Activated CD4-positive, alpha-beta T cell treated with anti-CD3 and anti-CD28 coated beads, Interleukin-2, amount 50 U/mL, for 48 hours (primary cell): ENCODE data around the gene DUSP5.
A peak's percentile ranks its signal among the peaks of the same experiment; 100 is the strongest.

Experiments
- DNase-seq, 2 experiments: peaks; one replicate each; pipeline ENCODE4 v3.0.0-alpha.2; 2020

The DUSP5 gene

DNA sequence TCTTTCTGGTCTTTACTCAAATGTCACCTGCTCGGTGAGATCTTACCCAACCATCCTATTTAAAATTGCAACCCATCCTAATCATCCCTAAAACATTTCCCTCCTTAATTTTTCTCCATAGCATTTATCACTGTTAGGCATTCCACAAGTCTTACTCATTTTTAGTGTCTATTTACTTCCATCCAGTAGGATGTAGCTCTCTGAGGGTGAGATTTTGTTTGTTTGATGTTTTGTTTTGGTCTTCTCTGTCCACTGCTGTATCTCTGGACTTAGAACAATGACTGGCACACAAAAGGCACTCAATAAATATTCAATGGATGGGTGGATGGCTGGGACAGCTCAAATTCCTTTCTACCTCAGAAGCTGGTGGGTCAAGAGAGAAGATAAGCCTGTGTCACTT, 15.8 kb upstream of the DUSP5 start:
- DNase-seq, result no peak

DNA sequence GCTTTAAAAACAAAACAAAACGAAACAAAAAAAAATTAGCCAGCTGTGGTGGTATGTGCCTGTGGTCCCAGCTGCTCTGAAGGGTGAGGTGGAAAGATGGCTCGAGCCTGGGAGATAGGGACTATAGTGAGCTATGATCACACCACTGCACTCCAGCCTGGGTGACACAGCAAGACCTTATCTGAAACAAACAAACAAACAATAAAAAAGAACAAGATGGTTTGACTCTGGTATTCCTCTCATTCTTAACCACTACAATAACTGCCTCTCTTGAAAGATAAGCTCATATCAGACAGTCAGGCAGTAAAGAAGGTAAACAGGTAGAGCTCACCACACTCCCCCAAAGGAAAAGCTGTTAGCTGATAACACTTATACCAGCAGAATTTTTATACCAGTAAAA, 14.1 kb upstream of the DUSP5 start:
- no peak for DNase-seq

GRCh38 chr10:110485541-110485940, 12.2 kb upstream of the DUSP5 start:
- no peak for DNase-seq

GRCh38 chr10:110486680-110487410, 10.9 kb upstream of the DUSP5 start:
- DNase-seq, result no peak

- no peak for DNase-seq
Measured at GRCh38 chr10:110487411-110488331, 10.0 kb upstream of the DUSP5 start.

GRCh38 chr10:110488332-110488681, 9.4 kb upstream of the DUSP5 start:
- no peak for DNase-seq

DNA sequence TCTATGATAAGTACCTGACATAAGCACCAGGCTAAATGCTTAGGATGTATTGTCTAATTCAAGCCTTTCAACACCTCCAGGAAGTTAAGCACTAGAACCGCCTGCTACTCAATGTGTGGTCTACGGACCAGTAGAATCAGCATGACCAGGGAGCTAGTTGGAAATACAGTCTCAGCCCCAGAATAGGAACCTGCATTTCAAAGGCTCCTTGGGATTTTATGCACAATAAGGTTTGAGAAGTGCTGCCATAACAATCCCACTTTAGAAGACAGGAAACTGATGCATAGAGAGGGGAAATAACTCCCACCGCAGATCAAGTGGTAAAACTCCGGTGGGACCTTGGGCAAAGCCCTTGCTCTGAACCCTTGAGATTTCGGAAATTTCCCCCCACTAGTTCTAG, 8.8 kb upstream of the DUSP5 start:
- DNase-seq, result no peak

GRCh38 chr10:110490640-110491039, 7.1 kb upstream of the DUSP5 start:
- no peak for DNase-seq

- no peak for DNase-seq
Measured at GRCh38 chr10:110491346-110491745, 6.4 kb upstream of the DUSP5 start.

- no peak for DNase-seq
Measured at GRCh38 chr10:110492069-110492822, 5.5 kb upstream of the DUSP5 start.

DNA sequence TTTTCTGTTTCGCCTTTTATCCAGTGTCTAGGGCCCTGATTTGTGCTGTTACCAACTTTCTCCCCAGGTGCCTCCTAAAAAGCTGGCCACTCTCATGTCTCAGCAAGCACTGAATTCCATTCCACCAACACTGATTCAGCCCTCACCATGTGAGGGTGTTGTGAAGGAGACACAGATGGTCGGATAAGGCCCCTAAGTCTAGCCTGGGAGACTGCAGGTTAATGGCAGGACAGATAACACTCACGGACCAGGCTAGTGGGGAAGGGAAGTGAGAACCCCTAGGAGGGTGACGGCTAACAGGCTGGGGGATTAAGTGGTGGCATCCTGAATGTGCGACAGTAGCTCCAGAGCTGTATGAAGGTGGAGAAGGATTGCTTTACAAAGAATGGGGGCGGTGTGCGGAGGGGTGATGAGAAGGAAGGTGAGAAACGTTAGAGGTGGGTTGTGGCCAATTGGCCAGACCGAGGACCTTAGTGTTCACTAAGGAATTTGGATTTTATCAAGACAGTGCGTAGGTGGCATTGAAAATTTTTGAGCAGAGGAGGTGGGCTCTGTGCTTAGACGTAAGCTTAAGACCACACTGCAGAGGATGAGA, 3.8 kb upstream of the DUSP5 start:
- no peak for DNase-seq

- no peak for DNase-seq
Measured at GRCh38 chr10:110494532-110494931, 3.2 kb upstream of the DUSP5 start.

DNA sequence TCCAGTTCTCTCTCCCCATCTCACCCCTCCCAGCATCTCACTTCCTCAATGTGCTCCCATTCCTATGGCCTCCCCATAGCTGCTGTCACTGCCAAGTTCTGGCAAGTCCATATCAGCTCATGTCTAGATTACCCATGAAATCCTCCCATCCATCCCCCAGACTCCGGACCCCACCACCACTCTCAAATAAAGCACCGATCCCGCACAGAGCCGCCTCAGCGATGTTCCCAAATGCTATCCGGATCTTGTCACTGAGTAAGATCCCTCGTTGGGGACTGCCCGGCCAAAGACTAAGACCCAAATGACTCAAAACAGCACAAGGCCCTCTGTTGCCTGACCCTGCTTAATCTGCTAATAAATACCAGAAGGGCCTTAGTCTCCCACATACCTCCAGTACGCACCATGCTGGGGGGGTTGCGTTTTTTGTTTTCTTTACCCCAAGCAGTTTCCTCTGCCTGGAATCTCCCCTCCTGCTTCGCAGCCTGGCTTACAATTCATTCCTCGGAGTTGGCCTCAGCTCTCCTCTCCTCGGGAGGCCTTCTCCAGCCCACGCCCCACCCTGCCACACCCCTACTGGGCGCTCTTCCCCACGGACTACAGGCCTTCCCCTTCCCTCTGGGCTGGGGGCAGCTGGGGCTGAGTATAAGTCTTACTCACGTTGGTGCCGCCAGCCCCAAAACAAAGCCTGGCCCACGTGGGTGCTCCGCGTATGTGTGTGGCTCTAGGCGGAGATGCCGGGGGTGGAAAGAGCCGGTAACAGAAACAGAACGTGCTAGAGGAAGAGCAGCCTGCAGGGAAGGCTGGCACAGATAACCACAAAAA, 1.8 kb upstream of the DUSP5 start:
- peak; percentile 68 to 80 for DNase-seq

- DNase-seq, result no peak
Measured at GRCh38 chr10:110496553-110497437, 912 bp upstream of the DUSP5 start.

GRCh38 chr10:110498087-110498981, 627 bp downstream of the DUSP5 start:
- DNase-seq, result peak; percentile 61 to 63

GRCh38 chr10:110498982-110499795, 1.5 kb downstream of the DUSP5 start:
- DNase-seq, result peak; percentile 51 to 65

DNA sequence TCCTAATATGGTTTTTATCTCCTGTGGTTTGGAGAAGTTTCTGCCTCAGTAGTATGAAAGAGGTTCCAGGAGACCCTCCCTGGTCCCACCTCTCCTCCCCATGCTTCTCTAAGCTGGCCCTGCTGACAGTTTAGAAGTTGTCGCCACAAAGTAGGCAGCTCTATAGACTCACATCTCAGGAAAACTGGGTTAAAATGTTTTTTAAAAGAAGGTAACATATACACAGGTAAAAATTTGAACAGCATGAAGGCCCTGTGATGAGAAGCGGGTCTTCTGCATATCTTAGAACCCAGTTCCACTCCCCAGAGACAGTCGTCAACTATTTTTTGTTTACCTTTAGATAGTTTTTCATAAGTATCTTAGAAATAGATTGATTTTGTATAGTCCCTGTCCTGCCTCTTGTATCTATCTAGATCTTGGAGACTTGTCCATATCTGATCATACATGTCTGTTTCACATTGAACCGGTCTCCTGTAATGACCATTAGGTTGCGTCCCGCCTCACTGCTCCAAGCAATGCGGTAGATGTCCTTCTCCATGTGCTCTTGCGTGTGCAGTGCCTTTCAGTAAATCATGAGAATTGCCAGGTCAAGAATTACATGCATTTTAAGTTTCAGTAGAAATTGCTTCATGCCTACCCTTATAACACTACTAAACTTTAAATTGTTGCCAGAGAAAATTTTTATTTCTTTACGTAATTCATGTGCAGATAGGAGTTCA, 2.2 kb downstream of the DUSP5 start:
- no peak for DNase-seq

GRCh38 chr10:110500515-110500905, 2.8 kb downstream of the DUSP5 start:
- no peak for DNase-seq
